H9 (cell line): ENCODE data around the gene PIEZO2. TPM values are rescaled to one million over a fixed set of nuclear protein-coding genes. Genes with fewer than 3 reads are reported as not detected.

ENCODE experiments used
- DNase-seq: peaks from one replicate; pipeline ENCODE4 v3.0.0-alpha.2; 2017
- H2AFZ ChIP-seq: one replicate; pipeline ENCODE4 v1.6.1; 2013; ENCODE audit warnings: mild to moderate bottlenecking, low read length, control low read depth, moderate library complexity
- H2AK5ac ChIP-seq: 2 replicates; pipeline ENCODE4 v1.6.1; 2013; ENCODE audit warnings: low read length, control low read depth, mixed read lengths; ENCODE audit not compliant: insufficient read length
- H2BK120ac ChIP-seq: one replicate; pipeline ENCODE4 v1.6.1; 2013; ENCODE audit warnings: low read depth, mild to moderate bottlenecking, low read length, control low read depth, inconsistent platforms; ENCODE audit not compliant: poor library complexity, severe bottlenecking
- H2BK12ac ChIP-seq: 2 replicates; pipeline ENCODE4 v1.6.1; 2013; ENCODE audit warnings: low read length, control low read depth, mixed read lengths, low read depth; ENCODE audit not compliant: insufficient read length
- H2BK15ac ChIP-seq: 2 replicates; pipeline ENCODE4 v1.6.1; 2013; ENCODE audit warnings: low read depth, low read length, control low read depth
- H2BK20ac ChIP-seq: one replicate; pipeline ENCODE4 v1.6.1; 2013; ENCODE audit warnings: low read depth, mild to moderate bottlenecking, low read length, control low read depth, inconsistent platforms; ENCODE audit not compliant: poor library complexity, severe bottlenecking
- H2BK5ac ChIP-seq: 2 replicates; pipeline ENCODE4 v1.6.1; 2013; ENCODE audit warnings: low read length, control low read depth, mixed read lengths; ENCODE audit not compliant: insufficient read length
- H3K14ac ChIP-seq: 2 replicates; pipeline ENCODE4 v1.6.1; 2013; ENCODE audit warnings: low read length, control low read depth; ENCODE audit not compliant: insufficient read depth
- H3K18ac ChIP-seq: 2 replicates; pipeline ENCODE4 v1.6.1; 2013; ENCODE audit warnings: low read depth, mild to moderate bottlenecking, mixed read lengths, low read length, control low read depth; ENCODE audit not compliant: insufficient read length
- H3K23ac ChIP-seq: 2 replicates; pipeline ENCODE4 v1.6.1; 2013; ENCODE audit warnings: low read length, control low read depth, mixed read lengths, low read depth; ENCODE audit not compliant: insufficient read length
- H3K23me2 ChIP-seq: 2 replicates; pipeline ENCODE4 v1.6.1; 2013; ENCODE audit warnings: low read depth, mild to moderate bottlenecking, mixed read lengths, low read length, control low read depth; ENCODE audit not compliant: insufficient read length, poor library complexity, severe bottlenecking
- H3K27ac ChIP-seq: 2 replicates; pipeline ENCODE4 v1.5.1; 2013; ENCODE audit warnings: low read length, control low read depth, mixed read lengths, low read depth; ENCODE audit not compliant: insufficient read length
- H3K27me3 ChIP-seq: 2 replicates; pipeline ENCODE4 v1.6.1; 2013; ENCODE audit warnings: low read length, control low read depth, inconsistent platforms; ENCODE audit not compliant: insufficient read depth
- H3K4ac ChIP-seq: 2 replicates; pipeline ENCODE4 v1.6.1; 2013; ENCODE audit warnings: low read depth, mild to moderate bottlenecking, control low read depth, inconsistent platforms, low read length, moderate library complexity
- H3K4me1 ChIP-seq: 2 replicates; pipeline ENCODE4 v1.6.1; 2013; ENCODE audit warnings: low read length, control low read depth, inconsistent platforms; ENCODE audit not compliant: insufficient read depth
- H3K4me2 ChIP-seq: 2 replicates; pipeline ENCODE4 v1.6.1; 2013; ENCODE audit warnings: low read length, control low read depth, mixed read lengths; ENCODE audit not compliant: insufficient read length, insufficient read depth
- H3K56ac ChIP-seq: 2 replicates; pipeline ENCODE4 v1.6.1; 2013; ENCODE audit warnings: low read depth, mild to moderate bottlenecking, mixed read lengths, low read length, control low read depth; ENCODE audit not compliant: insufficient read length
- H3K79me1 ChIP-seq: 2 replicates; pipeline ENCODE4 v1.6.1; 2013; ENCODE audit warnings: low read depth, mild to moderate bottlenecking, moderate library complexity, low read length, control low read depth, inconsistent platforms; ENCODE audit not compliant: insufficient read depth, poor library complexity, severe bottlenecking
- H3K79me2 ChIP-seq: 2 replicates; pipeline ENCODE4 v1.6.1; 2013; ENCODE audit warnings: low read length, control low read depth, inconsistent platforms; ENCODE audit not compliant: insufficient read depth
- H3K9ac ChIP-seq: 2 replicates; pipeline ENCODE4 v1.6.1; 2013; ENCODE audit warnings: low read length, control low read depth, mixed read lengths; ENCODE audit not compliant: insufficient read length; ENCODE audit errors: extremely low read depth
- H3K9me3 ChIP-seq: one replicate; pipeline ENCODE4 v1.6.1; 2013; ENCODE audit warnings: low read depth, low read length, inconsistent platforms; ENCODE audit not compliant: control insufficient read depth
- H3T11ph ChIP-seq: one replicate; pipeline ENCODE4 v1.6.1; 2013; ENCODE audit warnings: mild to moderate bottlenecking, low read length, control low read depth, inconsistent platforms
- H4K20me1 ChIP-seq: one replicate; pipeline ENCODE4 v1.6.1; 2013; ENCODE audit not compliant: control insufficient read depth, insufficient read length, insufficient read depth
- H4K5ac ChIP-seq: 2 replicates; pipeline ENCODE4 v1.6.1; 2013; ENCODE audit warnings: low read depth, mild to moderate bottlenecking, mixed read lengths, low read length, control low read depth; ENCODE audit not compliant: insufficient read length
- H4K8ac ChIP-seq: replicated peaks from 2 replicates; pipeline ENCODE4 v1.6.1; 2013; ENCODE audit warnings: low read length, control low read depth, mixed read lengths, low read depth; ENCODE audit not compliant: insufficient read length
- H4K91ac ChIP-seq: 2 replicates; pipeline ENCODE4 v1.6.1; 2013; ENCODE audit warnings: low read depth, mild to moderate bottlenecking, moderate library complexity, mixed read lengths, low read length, control low read depth; ENCODE audit not compliant: insufficient read length
- H3K27ac Mint-ChIP-seq, 3 experiments: 2 replicates in 2 of 3; 3 replicates in 1 of 3; pipeline ENCODE4 v1.8.0; 2020 to 2021; ENCODE audit warnings: mixed read lengths in 3 of 3, mild to moderate bottlenecking in 1 of 3, moderate library complexity in 1 of 3
- H3K27me3 Mint-ChIP-seq: 2 replicates; pipeline ENCODE4 v1.8.0; 2021; ENCODE audit warnings: low read depth, mild to moderate bottlenecking, moderate library complexity, mixed read lengths
- H3K36me3 Mint-ChIP-seq, 3 experiments: 2 replicates in 2 of 3; 3 replicates in 1 of 3; pipeline ENCODE4 v1.8.0; 2020 to 2021; ENCODE audit warnings: low read depth in 3 of 3, mixed read lengths in 3 of 3; ENCODE audit not compliant: insufficient read depth in 1 of 3
- H3K4me1 Mint-ChIP-seq, 2 experiments: 2 replicates each; pipeline ENCODE4 v1.8.0; 2020; ENCODE audit warnings: mixed read lengths in 2 of 2
- H3K4me3 Mint-ChIP-seq, 2 experiments: 2 replicates in 1 of 2; 3 replicates in 1 of 2; pipeline ENCODE4 v1.8.0; 2020 to 2021; ENCODE audit warnings: mild to moderate bottlenecking in 2 of 2, mixed read lengths in 2 of 2, moderate library complexity in 1 of 2
- H3K9me3 Mint-ChIP-seq, 2 experiments: 2 replicates in 1 of 2; 3 replicates in 1 of 2; pipeline ENCODE4 v1.8.0; 2020; ENCODE audit warnings: mild to moderate bottlenecking in 2 of 2, mixed read lengths in 2 of 2, moderate library complexity in 1 of 2
- CTCF ChIP-seq: fragments of 200-600 bp; sonication (generic); conservative IDR thresholded peaks from 3 replicates; pipeline ENCODE4 v1.8.0; 2021; ENCODE audit warnings: antibody characterized with exemption, mild to moderate bottlenecking
- WGBS: extraction: QIAGEN DNeasy Blood & Tissue Kit; methylation state at CpG from one replicate; pipeline ENCODE4 v1.1.7; 2013; ENCODE audit warnings: missing lambda C conversion rate, low lambda C conversion rate, mixed read lengths; ENCODE audit not compliant: insufficient read length; ENCODE audit errors: extremely low coverage; 5-methylcytosine and 5-hydroxymethylcytosine counted together
- total RNA-seq: library from RNA; stranded (reverse); gene quantifications from 2 replicates; pipeline ENCODE4 v1.2.1, GENCODE V29; 2021

PIEZO2 gene
- total RNA-seq, 1 experiment from 2014 or later: 3.9 TPM

- Histone ChIP-seq H3K9me3 (no peaks in the 10 kb centered on the region), H3K79me1 (no peaks in the 10 kb centered on the region), H4K8ac (no peak overlapping the region), H3K27me3 (peaks cover 15% of the 10 kb centered on the region; the same call in 1 of the 2 replicates), H3K23ac (no peak overlapping the region), H2BK20ac (no peak overlapping the region), H3K27ac (no peak overlapping the region), H3K9ac (no peak overlapping the region), H4K5ac (no peak overlapping the region), H3K14ac (no peak overlapping the region), H2AK5ac (no peak overlapping the region), H3K18ac (peak overlapping the region; percentile 7), H3K4ac (no peak overlapping the region), H3T11ph (no peak overlapping the region), H2AFZ (no peak overlapping the region), H3K23me2 (peaks cover 18% of the 10 kb centered on the region), H3K56ac (no peak overlapping the region), H4K91ac (no peak overlapping the region), H2BK120ac (no peak overlapping the region), H2BK12ac (no peak overlapping the region), H4K20me1 (no peaks in the 10 kb centered on the region), H3K79me2 (peaks cover 3% of the 10 kb centered on the region; the same call in 1 of the 2 replicates), H3K4me2 (peak overlapping the region; percentile 94), H2BK5ac (no peak overlapping the region), H2BK15ac (no peak overlapping the region; the same call in 1 of the 2 replicates), H3K4me1 (peaks cover 13% of the 10 kb centered on the region; the same call in 1 of the 2 replicates)
- TF ChIP-seq CTCF: no peak
- Mint-ChIP-seq H3K4me1 (peaks cover 30 to 32% of the 10 kb centered on the region in 2 experiments), H3K27me3 (peaks cover 36% of the 10 kb centered on the region), H3K4me3 (peak overlapping the region in 1 of 2 experiments; percentile 39; a peak in 1 of 5 replicates), H3K36me3 (peaks cover 3 to 11% (median 6%) of the 10 kb centered on the region in 3 experiments; a peak in 5 of 7 replicates), H3K27ac (no peak overlapping the region), H3K9me3 (no peaks in the 10 kb centered on the region; a peak in 2 of 5 replicates)
- no peak for DNase-seq
- no CpG with 5 or more reads among the region's 4 CpGs for WGBS
Observed at GRCh38 chr18:11145413-11146191, 3.8 kb downstream of the PIEZO2 start.
